GM23338 (cell line): ENCODE results near the gene SOS1. TPM values are rescaled to one million over a fixed set of nuclear protein-coding genes. Genes with fewer than 3 reads are reported as not detected.

Source experiments
- ATAC-seq: fragments of 200-7000 bp; cut with Tn5 transposase; 3 replicates; pipeline ENCODE4 v1.9.1; 2020
- DNase-seq: peaks from one replicate; pipeline ENCODE4 v3.0.0-alpha.2; 2015; ENCODE audit warnings: low spot score
- H2AFZ ChIP-seq: fragments of 200-600 bp; sonication (generic); 2 replicates; pipeline ENCODE4 v1.8.0; 2016; ENCODE audit warnings: antibody characterized with exemption, mild to moderate bottlenecking, moderate library complexity
- H3F3A ChIP-seq: fragments of 200-600 bp; sonication (generic); replicated peaks from 2 replicates; pipeline ENCODE4 v1.8.0; 2017; ENCODE audit warnings: antibody characterized with exemption, mixed run types, low read depth
- H3K27ac ChIP-seq: fragments of 200-600 bp; sonication (generic); 2 replicates; pipeline ENCODE4 v1.6.1; 2016; ENCODE audit warnings: low read depth
- H3K27me3 ChIP-seq: fragments of 200-600 bp; sonication (generic); 2 replicates; pipeline ENCODE4 v1.8.0; 2016; ENCODE audit warnings: mild to moderate bottlenecking, mixed run types, moderate library complexity; ENCODE audit not compliant: insufficient read depth
- H3K36me3 ChIP-seq: fragments of 200-600 bp; sonication (generic); 2 replicates; pipeline ENCODE4 v1.8.0; 2016; ENCODE audit warnings: mild to moderate bottlenecking; ENCODE audit not compliant: insufficient read depth
- H3K4me1 ChIP-seq: fragments of 200-600 bp; sonication (generic); 2 replicates; pipeline ENCODE4 v1.8.0; 2016; ENCODE audit warnings: mild to moderate bottlenecking, moderate library complexity; ENCODE audit not compliant: insufficient read depth
- H3K4me2 ChIP-seq: fragments of 200-600 bp; sonication (generic); 2 replicates; pipeline ENCODE4 v1.7.1; 2017; ENCODE audit warnings: mixed run types
- H3K4me3 ChIP-seq: fragments of 200-600 bp; sonication (generic); 2 replicates; pipeline ENCODE4 v1.6.1; 2016; ENCODE audit warnings: mixed run types
- H3K79me2 ChIP-seq: fragments of 200-600 bp; sonication (generic); replicated peaks from 2 replicates; pipeline ENCODE4 v1.8.0; 2017; ENCODE audit warnings: mild to moderate bottlenecking; ENCODE audit not compliant: insufficient read depth
- H3K9me2 ChIP-seq: fragments of 200-600 bp; sonication (generic); 2 replicates; pipeline ENCODE4 v1.8.0; 2017; ENCODE audit not compliant: insufficient read depth
- H4K20me1 ChIP-seq: fragments of 200-600 bp; sonication (generic); replicated peaks from 2 replicates; pipeline ENCODE4 v1.8.0; 2017; ENCODE audit warnings: mild to moderate bottlenecking; ENCODE audit not compliant: insufficient read depth
- H3K27ac Mint-ChIP-seq: 2 replicates; pipeline ENCODE4 v1.8.0; 2020; ENCODE audit warnings: inconsistent platforms, mild to moderate bottlenecking, moderate library complexity, mixed read lengths
- H3K27me3 Mint-ChIP-seq: 3 replicates; pipeline ENCODE4 v1.8.0; 2022; ENCODE audit warnings: low read depth, mild to moderate bottlenecking, moderate library complexity, mixed read lengths, inconsistent platforms; ENCODE audit not compliant: insufficient read depth, poor library complexity
- H3K36me3 Mint-ChIP-seq: 3 replicates; pipeline ENCODE4 v1.8.0; 2021; ENCODE audit warnings: low read depth, mild to moderate bottlenecking, inconsistent platforms, moderate library complexity, mixed read lengths
- H3K4me1 Mint-ChIP-seq: 3 replicates; pipeline ENCODE4 v1.8.0; 2020; ENCODE audit warnings: mild to moderate bottlenecking, inconsistent platforms, mixed read lengths
- H3K4me3 Mint-ChIP-seq: 3 replicates; pipeline ENCODE4 v1.8.0; 2021; ENCODE audit warnings: moderate library complexity, mild to moderate bottlenecking, inconsistent platforms, mixed read lengths
- H3K9me3 Mint-ChIP-seq: 3 replicates; pipeline ENCODE4 v1.8.0; 2020; ENCODE audit warnings: moderate library complexity, mild to moderate bottlenecking, inconsistent platforms, mixed read lengths
- CTCF ChIP-seq, 2 experiments: fragments of 200-600 bp in 1 of 2; sonication (generic) in 1 of 2; conservative IDR thresholded peaks; 2 replicates each; pipeline versions ENCODE4 v1.5.1 to v1.6.1; 2016 to 2017; ENCODE audit warnings: antibody characterized with exemption in 2 of 2, low read depth in 2 of 2, mild to moderate bottlenecking in 2 of 2, moderate library complexity in 1 of 2
- ETS1 ChIP-seq: IDR thresholded peaks from 2 replicates; pipeline ENCODE4 v1.6.1; 2016; ENCODE audit warnings: antibody characterized with exemption
- EZH2 ChIP-seq: fragments of 200-600 bp; sonication (generic); IDR thresholded peaks from one replicate; pipeline ENCODE4 v1.8.0; 2017; ENCODE audit warnings: antibody characterized with exemption, mild to moderate bottlenecking, low read depth; ENCODE audit not compliant: unreplicated experiment
- EZH2phosphoT487 ChIP-seq: fragments of 200-600 bp; sonication (generic); IDR thresholded peaks from one replicate; pipeline ENCODE4 v1.8.1; 2018; ENCODE audit warnings: antibody characterized with exemption; ENCODE audit not compliant: unreplicated experiment
- NANOG ChIP-seq: IDR thresholded peaks from 2 replicates; pipeline ENCODE4 v1.6.1; 2016; ENCODE audit warnings: antibody characterized with exemption, borderline replicate concordance
- STAT1 ChIP-seq: IDR thresholded peaks from one replicate; pipeline ENCODE4 v1.6.1; 2016; ENCODE audit warnings: antibody characterized with exemption; ENCODE audit not compliant: unreplicated experiment
- ZNF331 ChIP-seq: fragments of 250-450 bp; sonication (Bioruptor Pico); IDR thresholded peaks from 2 replicates; pipeline ENCODE4 v1.5.0; 2020; ENCODE audit warnings: low read depth, mild to moderate bottlenecking, moderate library complexity
- ZNF462 ChIP-seq: fragments of 250-450 bp; sonication (Bioruptor Pico); IDR thresholded peaks from 2 replicates; pipeline ENCODE4 v1.5.0; 2020; ENCODE audit warnings: mild to moderate bottlenecking, moderate library complexity
- polyA plus RNA-seq: library from polyadenylated mRNA; unstranded; fragments of >200 nt; fragmentation: Nextera tagmentation; extraction: Ambion mirVana; gene quantifications from 2 replicates; pipeline ENCODE4 v1.2.1, GENCODE V29; 2016
- total RNA-seq: library from RNA; depleted of rRNA; stranded (reverse); fragments of >200 nt; shearing (Covaris generic); gene quantifications from 2 replicates; pipeline ENCODE4 v1.2.3, GENCODE V29; 2014

The SOS1 gene
- total and polyA plus RNA-seq, 2 experiments from 2014 or later: 13.4 to 21.9 TPM

GRCh38 chr2:39153312-39153711 is 32.5 kb upstream of the SOS1 start (continued):
- no peak for TF ChIP-seq ZNF462 (CRISPR knock-in tag)

GRCh38 chr2:39152504-39152903 is 31.7 kb upstream of the SOS1 start:
- no peaks in the 10 kb centered on the region for H3K36me3 ChIP-seq
- ATAC-seq (no peak), DNase-seq (no peak)
- no peaks in the 10 kb centered on the region; the same call in 1 of the 3 replicates for H3K4me1 Mint-ChIP-seq
- H3F3A ChIP-seq: no peaks in the 10 kb centered on the region
- no peak overlapping the region for H2AFZ ChIP-seq
- no peaks in the 10 kb centered on the region for H4K20me1 ChIP-seq
- no peaks in the 10 kb centered on the region for H3K9me3 Mint-ChIP-seq
- no peaks in the 10 kb centered on the region; the same call in 2 of the 3 replicates for H3K36me3 Mint-ChIP-seq
- H3K27ac Mint-ChIP-seq: no peak overlapping the region
- H3K4me3 Mint-ChIP-seq: no peak overlapping the region
- H3K4me2 ChIP-seq: no peak overlapping the region
- H3K4me3 ChIP-seq: no peak overlapping the region
- peaks cover 4% of the 10 kb centered on the region for H3K4me1 ChIP-seq
- H3K27ac ChIP-seq: no peak overlapping the region
- TF ChIP-seq ZNF331: no peak
- no peak for TF ChIP-seq EZH2
- TF ChIP-seq STAT1: no peak
- TF ChIP-seq ETS1: no peak
- no peak for TF ChIP-seq EZH2phosphoT487
- no peak for TF ChIP-seq CTCF (conservative IDR thresholded peaks at IDR 0.05; ENCODE audit: low read depth in 2 of 2)
- no peak for TF ChIP-seq NANOG
- H3K9me2 ChIP-seq: 0 out of 2 replicates have a peak, but pooled peaks cover 6% of the 10 kb centered on the region
- H3K27me3 Mint-ChIP-seq: no peaks in the 10 kb centered on the region
- no peaks in the 10 kb centered on the region for H3K79me2 ChIP-seq
- no peaks in the 10 kb centered on the region for H3K27me3 ChIP-seq
